Large intestine (tissue), 3 donors: ENCODE data around the gene TMCO4. TPM values are rescaled to one million over a fixed set of nuclear protein-coding genes. Genes with fewer than 3 reads are reported as not detected.

Source experiments
- DNase-seq, 2 donors: peaks; one replicate each; pipeline versions ENCODE4 v3.0.0 to v3.0.0-alpha.2; 2013
- H3K27ac ChIP-seq: one replicate; pipeline ENCODE4 v1.5.1; 2013; ENCODE audit warnings: low read length
- H3K27me3 ChIP-seq: 2 replicates; pipeline ENCODE4 v1.6.1; 2013; ENCODE audit warnings: low read length; ENCODE audit not compliant: control insufficient read depth, insufficient read depth
- H3K36me3 ChIP-seq: 2 replicates; pipeline ENCODE4 v1.6.1; 2013; ENCODE audit warnings: low read length; ENCODE audit not compliant: control insufficient read depth, insufficient read depth
- H3K4me1 ChIP-seq: one replicate; pipeline ENCODE4 v1.6.1; 2013; ENCODE audit warnings: low read length; ENCODE audit not compliant: control insufficient read depth, insufficient read depth
- H3K4me3 ChIP-seq: one replicate; pipeline ENCODE4 v1.5.1; 2013; ENCODE audit warnings: low read length
- H3K9me3 ChIP-seq: one replicate; pipeline ENCODE4 v1.6.1; 2013; ENCODE audit warnings: mild to moderate bottlenecking, low read depth, low read length, moderate library complexity; ENCODE audit not compliant: control insufficient read depth
- WGBS: methylation state at CpG from one replicate; pipeline ENCODE4 v1.1.5; 2013; ENCODE audit warnings: low lambda C conversion rate; ENCODE audit not compliant: insufficient coverage; 5-methylcytosine and 5-hydroxymethylcytosine counted together
- polyA plus RNA-seq: library from polyadenylated mRNA; unstranded; fragments of 120-200 nt; gene quantifications from one replicate; pipeline ENCODE4 v1.2.1, GENCODE V29; 2013

Gene TMCO4
- polyA plus RNA-seq, 1 donor: 10.4 TPM

- Histone ChIP-seq H3K4me3 (no peak overlapping the region), H3K27ac (no peak overlapping the region), H3K27me3 (no peaks in the 10 kb centered on the region), H3K4me1 (no peaks in the 10 kb centered on the region), H3K9me3 (no peaks in the 10 kb centered on the region), H3K36me3 (no peaks in the 10 kb centered on the region)
- no peak for DNase-seq
- no CpG with 5 or more reads among the region's 34 CpGs for WGBS
Observed at GRCh38 chr1:19678931-19679453, 120.7 kb downstream of the TMCO4 start.

GRCh38 chr1:19678493-19678892 is 121.2 kb downstream of the TMCO4 start:
- WGBS: no CpG with 5 or more reads among the region's 11 CpGs
- Histone ChIP-seq H3K4me1 (no peaks in the 10 kb centered on the region), H3K27ac (no peak overlapping the region), H3K27me3 (no peaks in the 10 kb centered on the region), H3K36me3 (no peaks in the 10 kb centered on the region), H3K9me3 (no peaks in the 10 kb centered on the region), H3K4me3 (no peak overlapping the region)
- no peak for DNase-seq

- Histone ChIP-seq H3K27me3 (peaks cover 8% of the 10 kb centered on the region), H3K27ac (no peak overlapping the region), H3K4me3 (no peak overlapping the region), H3K4me1 (no peaks in the 10 kb centered on the region), H3K36me3 (no peaks in the 10 kb centered on the region), H3K9me3 (no peaks in the 10 kb centered on the region)
- 0% methylated on average over 2 of the region's 13 CpGs for WGBS
- peak; percentile 29 to 49 for DNase-seq
Observed at GRCh38 chr1:19676438-19676922, 123.2 kb downstream of the TMCO4 start.

GRCh38 chr1:19675797-19676196 is 123.9 kb downstream of the TMCO4 start:
- WGBS: no CpG with 5 or more reads among the region's 5 CpGs
- Histone ChIP-seq H3K4me3 (no peak overlapping the region), H3K36me3 (no peaks in the 10 kb centered on the region), H3K4me1 (no peaks in the 10 kb centered on the region), H3K27me3 (peaks cover 12% of the 10 kb centered on the region), H3K27ac (no peak overlapping the region), H3K9me3 (no peaks in the 10 kb centered on the region)
- DNase-seq: no peak

DNA sequence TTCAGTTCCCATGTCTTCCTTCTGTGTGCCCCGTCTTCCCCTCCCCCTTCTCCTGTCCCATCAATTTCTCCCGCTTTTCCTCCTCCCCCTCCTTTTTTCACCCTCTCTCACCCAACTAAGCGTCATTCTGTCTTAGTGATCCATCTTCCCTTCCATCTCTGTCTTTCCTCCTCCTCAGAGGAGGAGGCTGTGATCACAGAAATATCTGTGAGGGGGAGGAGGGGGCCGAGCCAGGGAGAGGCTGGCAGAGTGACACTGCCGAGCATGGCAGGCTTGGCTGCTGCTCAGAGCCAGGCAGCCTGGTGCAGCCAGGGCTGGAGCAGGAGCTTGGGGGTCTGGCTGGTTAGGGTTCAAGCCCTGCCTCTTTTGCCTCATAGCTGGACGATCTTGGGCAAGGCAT is 127.5 kb downstream of the TMCO4 start:
- DNase-seq: no peak
- no peak overlapping the region for H3K4me3 ChIP-seq
- no peak overlapping the region for H3K27ac ChIP-seq
- H3K9me3 ChIP-seq: no peaks in the 10 kb centered on the region
- 44% methylated on average over 2 of the region's 6 CpGs for WGBS
- peaks cover 36% of the 10 kb centered on the region for H3K27me3 ChIP-seq
- H3K4me1 ChIP-seq: no peaks in the 10 kb centered on the region
- H3K36me3 ChIP-seq: no peaks in the 10 kb centered on the region

DNA sequence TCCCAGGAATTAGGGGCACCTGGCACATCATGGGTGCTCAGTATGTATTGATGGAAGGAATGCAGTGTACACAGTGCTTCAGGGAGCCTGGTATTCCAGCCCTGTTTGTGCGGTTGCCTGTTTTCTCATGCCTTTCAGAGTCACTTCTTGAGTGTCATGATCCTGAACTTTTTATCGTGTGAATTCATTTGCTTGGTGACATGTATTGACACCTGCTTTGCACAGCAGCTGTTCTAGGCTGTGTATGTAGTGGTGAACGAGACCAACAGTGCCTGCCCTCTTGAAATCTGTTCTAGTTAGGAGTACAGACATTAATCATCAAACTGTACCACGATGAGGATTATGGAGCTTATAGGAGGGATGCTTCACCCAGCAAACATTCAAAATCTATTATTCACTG is 128.9 kb downstream of the TMCO4 start:
- peaks cover 49% of the 10 kb centered on the region for H3K27me3 ChIP-seq
- no peak for DNase-seq

GRCh38 chr1:19668888-19669287 is 130.8 kb downstream of the TMCO4 start:
- H3K27me3 ChIP-seq: peaks cover 64% of the 10 kb centered on the region
- no peak overlapping the region for H3K4me3 ChIP-seq
- peaks cover 5% of the 10 kb centered on the region for H3K9me3 ChIP-seq
- no peak for DNase-seq
- WGBS: no CpG with 5 or more reads among the region's 8 CpGs
- no peak overlapping the region for H3K27ac ChIP-seq
- peaks cover 3% of the 10 kb centered on the region for H3K4me1 ChIP-seq
- H3K36me3 ChIP-seq: no peaks in the 10 kb centered on the region

More for the DNA sequence above, 128.9 kb downstream of the TMCO4 start:
- peaks cover 4% of the 10 kb centered on the region for H3K9me3 ChIP-seq
- H3K36me3 ChIP-seq: no peaks in the 10 kb centered on the region
- no peaks in the 10 kb centered on the region for H3K4me1 ChIP-seq
- H3K27ac ChIP-seq: no peak overlapping the region
- WGBS: no CpG with 5 or more reads among the region's 4 CpGs
- H3K4me3 ChIP-seq: no peak overlapping the region

GRCh38 chr1:19665496-19666465 is 133.9 kb downstream of the TMCO4 start:
- Histone ChIP-seq H3K27me3 (peaks cover 71% of the 10 kb centered on the region), H3K27ac (no peak overlapping the region), H3K4me3 (no peak overlapping the region), H3K9me3 (peaks cover 5% of the 10 kb centered on the region), H3K4me1 (peaks cover 3% of the 10 kb centered on the region), H3K36me3 (no peaks in the 10 kb centered on the region)
- no peak for DNase-seq
- WGBS: no CpG with 5 or more reads among the region's 84 CpGs

GRCh38 chr1:19665186-19665495 is 134.6 kb downstream of the TMCO4 start:
- DNase-seq: no peak
- Histone ChIP-seq H3K27ac (no peak overlapping the region), H3K36me3 (no peaks in the 10 kb centered on the region), H3K4me3 (no peak overlapping the region), H3K4me1 (peaks cover 3% of the 10 kb centered on the region), H3K9me3 (peaks cover 5% of the 10 kb centered on the region), H3K27me3 (peaks cover 70% of the 10 kb centered on the region)
- WGBS: no CpG with 5 or more reads among the region's 23 CpGs

DNA sequence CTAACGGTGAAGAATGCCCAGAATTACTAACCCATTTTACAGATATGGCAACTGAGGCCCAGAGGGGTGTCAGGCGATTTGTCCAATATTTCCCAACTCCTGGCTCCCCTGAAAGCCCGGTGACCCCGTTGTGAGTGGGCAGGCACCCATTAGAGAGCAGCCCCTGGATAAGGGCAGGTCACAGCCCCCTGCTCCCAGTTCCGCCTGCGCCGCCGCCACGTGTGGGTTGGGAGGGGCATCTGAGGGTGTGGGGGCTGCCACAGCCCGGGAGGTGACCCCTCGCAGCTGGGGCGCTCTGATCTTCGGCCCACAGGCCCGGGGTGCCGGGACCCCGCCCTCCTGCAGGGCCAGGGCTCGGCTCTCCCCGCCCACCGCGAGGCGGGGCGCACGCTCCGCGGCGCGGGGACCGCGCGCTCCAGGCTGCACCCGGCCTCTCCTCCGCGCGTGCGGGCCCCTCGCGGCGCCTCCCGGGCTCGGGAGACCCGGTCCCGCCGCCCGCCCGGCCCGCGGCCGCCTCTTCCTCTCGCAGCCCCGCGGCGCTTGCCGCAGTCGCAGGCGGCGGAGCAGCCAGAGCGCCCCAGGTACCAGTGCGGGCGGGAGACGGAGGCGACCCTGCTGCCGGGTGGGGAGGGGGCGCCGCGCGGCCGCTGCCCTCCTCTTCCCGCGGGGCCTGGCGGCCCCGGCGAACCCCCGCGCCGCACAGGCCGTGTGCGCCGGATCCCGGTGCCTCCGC is 135.1 kb downstream of the TMCO4 start, which contains the start of gene HTR6:
TSS of gene HTR6 (plus strand) at position 423 of the 733 bp plus-strand sequence. CDS start 879 bp downstream, outside the sequence.
- Histone ChIP-seq H3K27me3 (peaks cover 70% of the 10 kb centered on the region), H3K36me3 (no peaks in the 10 kb centered on the region), H3K4me3 (no peak within 1 kb of the TSS), H3K9me3 (peaks cover 5% of the 10 kb centered on the region), H3K4me1 (peaks cover 3% of the 10 kb centered on the region), H3K27ac (no peak within 1 kb of the TSS)
- WGBS: no CpG with 5 or more reads among the region's 80 CpGs
- DNase-seq: no peak
